Measurements from ENCODE around the gene CTNNA1.

DNA sequence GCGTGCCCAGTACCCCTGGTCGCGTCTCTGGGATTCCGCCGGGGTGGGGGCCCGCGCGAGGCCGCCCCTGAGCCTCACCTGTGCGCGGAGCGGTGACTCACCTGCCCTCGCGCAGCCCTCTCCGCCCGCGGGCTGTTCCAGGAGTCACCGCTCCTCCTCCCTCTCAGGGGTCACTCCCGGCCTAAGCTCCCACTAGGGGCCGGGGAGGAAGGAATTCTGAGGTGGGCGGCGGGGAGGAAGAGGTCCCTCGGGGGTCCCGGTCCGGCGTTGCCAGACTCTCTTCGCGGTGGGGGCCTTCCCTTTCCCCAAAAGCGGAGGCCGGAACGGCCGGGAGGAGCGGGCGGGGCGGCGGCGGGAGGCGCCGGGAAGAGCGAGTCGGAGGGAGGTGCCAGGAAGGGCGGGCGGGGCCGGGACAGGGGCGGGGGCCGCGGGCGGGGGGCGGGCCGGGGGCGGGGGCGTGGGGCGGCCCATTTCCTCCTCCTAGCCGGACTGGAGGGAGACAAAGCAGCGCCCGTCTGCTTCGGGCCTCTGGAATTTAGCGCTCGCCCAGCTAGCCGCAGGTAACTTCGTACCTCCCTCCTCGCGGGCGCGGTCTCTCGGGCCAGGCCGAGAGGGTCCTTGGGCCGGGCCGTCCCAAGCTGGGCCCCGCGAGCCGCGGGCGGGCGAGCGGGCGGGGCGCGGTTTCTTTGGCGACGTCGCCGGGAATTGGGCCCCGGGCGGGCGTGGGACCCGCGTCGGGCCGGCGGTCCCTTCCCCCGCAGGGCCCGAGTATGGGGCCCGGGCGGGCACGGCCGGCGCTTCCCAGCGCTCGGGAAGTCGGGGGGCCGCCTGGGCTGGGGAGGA lies at the start of gene CTNNA1:
- TF ChIP-seq ATF1 (CRISPR knock-in tag; IDR thresholded peaks at IDR 0.05) (no peak), ATF1 (tag; IDR thresholded peaks at IDR 0.05) (no peak), NFYB (IDR thresholded peaks at IDR 0.05; ENCODE audit: extremely low read depth, insufficient read length) (no peak), ZNF780A (CRISPR knock-in tag; IDR thresholded peaks at IDR 0.05) (no peak), YY1 (IDR thresholded peaks at IDR 0.05; ENCODE audit: borderline replicate concordance in 1 of 3, control insufficient read depth in 1 of 3, extremely low read depth in 1 of 3, insufficient read depth in 3 of 3, insufficient read length in 1 of 3, insufficient replicate concordance in 2 of 3, low read depth in 1 of 3, low read length in 2 of 3) (no peak), IFI16 (CRISPR knock-in tag; IDR thresholded peaks at IDR 0.05) (no peak), HCFC1 (IDR thresholded peaks at IDR 0.05; ENCODE audit: low read depth, low read length) (no peak), MAFK (IDR thresholded peaks at IDR 0.05; ENCODE audit: low read length) (no peak), ZNF354B (CRISPR knock-in tag; IDR thresholded peaks at IDR 0.05) (no peak), NR3C1 (CRISPR knock-in tag; IDR thresholded peaks at IDR 0.05) (no peak)
- TF ChIP-seq, protein P1, sequence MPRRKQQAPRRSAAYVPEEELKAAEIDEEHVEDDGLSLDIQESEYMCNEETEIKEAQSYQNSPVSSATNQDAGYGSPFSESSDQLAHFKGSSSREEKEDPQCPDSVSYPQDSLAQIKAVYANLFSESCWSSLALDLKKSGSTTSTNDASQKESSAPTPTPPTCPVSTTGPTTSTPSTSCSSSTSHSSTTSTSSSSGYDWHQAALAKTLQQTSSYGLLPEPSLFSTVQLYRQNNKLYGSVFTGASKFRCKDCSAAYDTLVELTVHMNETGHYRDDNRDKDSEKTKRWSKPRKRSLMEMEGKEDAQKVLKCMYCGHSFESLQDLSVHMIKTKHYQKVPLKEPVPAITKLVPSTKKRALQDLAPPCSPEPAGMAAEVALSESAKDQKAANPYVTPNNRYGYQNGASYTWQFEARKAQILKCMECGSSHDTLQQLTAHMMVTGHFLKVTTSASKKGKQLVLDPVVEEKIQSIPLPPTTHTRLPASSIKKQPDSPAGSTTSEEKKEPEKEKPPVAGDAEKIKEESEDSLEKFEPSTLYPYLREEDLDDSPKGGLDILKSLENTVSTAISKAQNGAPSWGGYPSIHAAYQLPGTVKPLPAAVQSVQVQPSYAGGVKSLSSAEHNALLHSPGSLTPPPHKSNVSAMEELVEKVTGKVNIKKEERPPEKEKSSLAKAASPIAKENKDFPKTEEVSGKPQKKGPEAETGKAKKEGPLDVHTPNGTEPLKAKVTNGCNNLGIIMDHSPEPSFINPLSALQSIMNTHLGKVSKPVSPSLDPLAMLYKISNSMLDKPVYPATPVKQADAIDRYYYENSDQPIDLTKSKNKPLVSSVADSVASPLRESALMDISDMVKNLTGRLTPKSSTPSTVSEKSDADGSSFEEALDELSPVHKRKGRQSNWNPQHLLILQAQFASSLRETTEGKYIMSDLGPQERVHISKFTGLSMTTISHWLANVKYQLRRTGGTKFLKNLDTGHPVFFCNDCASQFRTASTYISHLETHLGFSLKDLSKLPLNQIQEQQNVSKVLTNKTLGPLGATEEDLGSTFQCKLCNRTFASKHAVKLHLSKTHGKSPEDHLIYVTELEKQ (CRISPR knock-in tag; IDR thresholded peaks at IDR 0.05), result no peak
- TF ChIP-seq, protein P2, sequence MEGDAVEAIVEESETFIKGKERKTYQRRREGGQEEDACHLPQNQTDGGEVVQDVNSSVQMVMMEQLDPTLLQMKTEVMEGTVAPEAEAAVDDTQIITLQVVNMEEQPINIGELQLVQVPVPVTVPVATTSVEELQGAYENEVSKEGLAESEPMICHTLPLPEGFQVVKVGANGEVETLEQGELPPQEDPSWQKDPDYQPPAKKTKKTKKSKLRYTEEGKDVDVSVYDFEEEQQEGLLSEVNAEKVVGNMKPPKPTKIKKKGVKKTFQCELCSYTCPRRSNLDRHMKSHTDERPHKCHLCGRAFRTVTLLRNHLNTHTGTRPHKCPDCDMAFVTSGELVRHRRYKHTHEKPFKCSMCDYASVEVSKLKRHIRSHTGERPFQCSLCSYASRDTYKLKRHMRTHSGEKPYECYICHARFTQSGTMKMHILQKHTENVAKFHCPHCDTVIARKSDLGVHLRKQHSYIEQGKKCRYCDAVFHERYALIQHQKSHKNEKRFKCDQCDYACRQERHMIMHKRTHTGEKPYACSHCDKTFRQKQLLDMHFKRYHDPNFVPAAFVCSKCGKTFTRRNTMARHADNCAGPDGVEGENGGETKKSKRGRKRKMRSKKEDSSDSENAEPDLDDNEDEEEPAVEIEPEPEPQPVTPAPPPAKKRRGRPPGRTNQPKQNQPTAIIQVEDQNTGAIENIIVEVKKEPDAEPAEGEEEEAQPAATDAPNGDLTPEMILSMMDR (IDR thresholded peaks at IDR 0.05 in 2 of 3, conservative IDR thresholded peaks at IDR 0.05 in 1 of 3; ENCODE audit: insufficient read depth in 2 of 3, low read depth in 1 of 3, low read length in 3 of 3), result no peak
- TF ChIP-seq, protein P3, sequence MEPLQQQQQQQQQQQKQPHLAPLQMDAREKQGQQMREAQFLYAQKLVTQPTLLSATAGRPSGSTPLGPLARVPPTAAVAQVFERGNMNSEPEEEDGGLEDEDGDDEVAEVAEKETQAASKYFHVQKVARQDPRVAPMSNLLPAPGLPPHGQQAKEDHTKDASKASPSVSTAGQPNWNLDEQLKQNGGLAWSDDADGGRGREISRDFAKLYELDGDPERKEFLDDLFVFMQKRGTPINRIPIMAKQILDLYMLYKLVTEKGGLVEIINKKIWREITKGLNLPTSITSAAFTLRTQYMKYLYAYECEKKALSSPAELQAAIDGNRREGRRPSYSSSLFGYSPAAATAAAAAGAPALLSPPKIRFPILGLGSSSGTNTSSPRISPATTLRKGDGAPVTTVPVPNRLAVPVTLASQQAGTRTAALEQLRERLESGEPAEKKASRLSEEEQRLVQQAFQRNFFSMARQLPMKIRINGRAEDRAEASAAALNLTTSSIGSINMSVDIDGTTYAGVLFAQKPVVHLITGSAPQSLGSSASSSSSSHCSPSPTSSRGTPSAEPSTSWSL (CRISPR knock-in tag; IDR thresholded peaks at IDR 0.05; ENCODE audit: borderline replicate concordance), result no peak

Measured in K562 (cell line).